Measurements from ENCODE around the gene SPATA3.
A peak's percentile ranks its signal among the peaks of the same experiment; 100 is the strongest.

SPATA3 gene

DNA sequence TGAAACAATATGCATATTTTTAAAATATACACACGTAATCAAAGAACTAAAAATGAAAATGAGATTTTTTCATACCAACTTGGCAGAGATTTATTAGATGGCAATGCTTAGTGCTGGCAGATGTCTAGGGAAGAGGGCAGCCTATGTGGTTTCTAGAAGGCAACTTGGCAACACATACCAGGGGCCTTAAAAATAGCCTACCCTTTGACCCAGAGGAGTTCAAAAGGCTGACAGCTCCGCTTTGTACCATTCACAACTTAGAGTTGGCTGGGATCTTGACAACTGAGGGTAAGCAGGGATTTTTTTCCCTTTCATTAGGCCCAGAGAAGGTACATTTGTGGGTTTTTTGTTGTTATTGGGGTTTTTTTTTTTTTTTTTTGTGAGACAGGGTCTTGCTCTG, 44.5 kb upstream of the SPATA3 start:
- DNase-seq (ENCODE audit: low read depth): no peak
- TF ChIP-seq, protein P1, sequence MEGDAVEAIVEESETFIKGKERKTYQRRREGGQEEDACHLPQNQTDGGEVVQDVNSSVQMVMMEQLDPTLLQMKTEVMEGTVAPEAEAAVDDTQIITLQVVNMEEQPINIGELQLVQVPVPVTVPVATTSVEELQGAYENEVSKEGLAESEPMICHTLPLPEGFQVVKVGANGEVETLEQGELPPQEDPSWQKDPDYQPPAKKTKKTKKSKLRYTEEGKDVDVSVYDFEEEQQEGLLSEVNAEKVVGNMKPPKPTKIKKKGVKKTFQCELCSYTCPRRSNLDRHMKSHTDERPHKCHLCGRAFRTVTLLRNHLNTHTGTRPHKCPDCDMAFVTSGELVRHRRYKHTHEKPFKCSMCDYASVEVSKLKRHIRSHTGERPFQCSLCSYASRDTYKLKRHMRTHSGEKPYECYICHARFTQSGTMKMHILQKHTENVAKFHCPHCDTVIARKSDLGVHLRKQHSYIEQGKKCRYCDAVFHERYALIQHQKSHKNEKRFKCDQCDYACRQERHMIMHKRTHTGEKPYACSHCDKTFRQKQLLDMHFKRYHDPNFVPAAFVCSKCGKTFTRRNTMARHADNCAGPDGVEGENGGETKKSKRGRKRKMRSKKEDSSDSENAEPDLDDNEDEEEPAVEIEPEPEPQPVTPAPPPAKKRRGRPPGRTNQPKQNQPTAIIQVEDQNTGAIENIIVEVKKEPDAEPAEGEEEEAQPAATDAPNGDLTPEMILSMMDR (IDR thresholded peaks at IDR 0.05; ENCODE audit: low read depth, low read length, missing control alignments): no peak
- no peak overlapping the region for H3K4me3 ChIP-seq (ENCODE audit: low read depth, low read length)

DNA sequence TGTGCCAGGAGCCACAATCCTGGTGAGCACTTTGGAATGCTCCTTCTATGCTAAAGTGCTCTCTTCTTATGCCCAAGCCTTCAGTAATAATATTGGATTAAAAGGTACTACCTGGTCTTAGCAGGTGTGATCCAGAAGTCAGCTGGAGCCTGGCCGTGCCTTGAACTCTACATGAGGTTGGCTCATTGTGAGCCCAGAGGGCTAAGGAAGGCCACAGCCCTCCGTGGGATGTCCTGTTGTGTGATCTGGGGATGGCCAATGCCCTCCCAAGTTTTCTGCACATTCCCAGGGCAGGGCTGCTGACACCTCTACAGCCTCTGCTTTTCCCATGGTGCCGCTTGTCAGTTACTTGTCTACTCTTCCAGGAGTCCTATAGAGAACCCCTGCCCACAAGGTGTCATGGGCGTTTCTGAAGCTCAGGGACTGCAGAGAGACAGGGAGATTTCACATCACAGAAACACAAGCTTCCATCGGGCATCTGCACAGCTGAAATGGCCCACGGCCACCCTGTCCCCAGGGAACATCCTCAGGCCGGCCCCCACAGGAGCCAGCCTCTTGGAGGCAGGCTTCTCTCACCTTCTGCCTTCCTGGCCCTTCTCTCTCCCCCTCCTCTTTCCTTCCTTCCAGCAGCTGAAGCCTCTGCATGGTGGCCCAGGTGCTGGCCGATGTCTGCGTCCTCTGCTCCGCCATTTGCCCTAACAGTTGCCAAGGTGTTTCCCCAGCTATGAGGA, 43.5 kb upstream of the SPATA3 start:
- TF ChIP-seq, protein P1 (IDR thresholded peaks at IDR 0.05; ENCODE audit: low read depth, low read length, missing control alignments): no peak
- no peak overlapping the region for H3K4me3 ChIP-seq (ENCODE audit: low read depth, low read length)
- DNase-seq (ENCODE audit: low read depth): no peak

DNA sequence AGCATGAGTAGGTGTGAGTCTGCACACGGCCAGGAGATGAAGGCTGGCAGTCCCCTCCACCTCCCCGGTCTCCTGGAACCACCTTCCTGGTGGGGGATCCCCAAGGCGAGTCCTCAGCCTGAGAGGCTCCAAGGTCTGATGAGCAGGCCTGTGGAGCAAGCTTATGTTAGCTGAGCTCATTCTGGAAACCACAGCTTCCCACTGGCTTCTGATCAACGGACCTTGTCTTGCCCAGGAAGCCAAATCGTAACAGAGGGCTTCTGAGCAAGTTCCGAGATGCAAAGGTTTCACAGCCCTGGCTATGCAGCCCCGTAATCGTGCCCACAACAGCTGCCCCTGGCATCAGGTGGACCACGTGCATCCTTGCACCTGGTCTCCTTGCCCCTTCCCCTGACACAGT, 42.1 kb upstream of the SPATA3 start:
- H3K4me3 ChIP-seq (ENCODE audit: low read depth, low read length): no peak overlapping the region
- no peak for DNase-seq (ENCODE audit: low read depth)
- TF ChIP-seq, protein P1 (IDR thresholded peaks at IDR 0.05; ENCODE audit: low read depth, low read length, missing control alignments): no peak

DNA sequence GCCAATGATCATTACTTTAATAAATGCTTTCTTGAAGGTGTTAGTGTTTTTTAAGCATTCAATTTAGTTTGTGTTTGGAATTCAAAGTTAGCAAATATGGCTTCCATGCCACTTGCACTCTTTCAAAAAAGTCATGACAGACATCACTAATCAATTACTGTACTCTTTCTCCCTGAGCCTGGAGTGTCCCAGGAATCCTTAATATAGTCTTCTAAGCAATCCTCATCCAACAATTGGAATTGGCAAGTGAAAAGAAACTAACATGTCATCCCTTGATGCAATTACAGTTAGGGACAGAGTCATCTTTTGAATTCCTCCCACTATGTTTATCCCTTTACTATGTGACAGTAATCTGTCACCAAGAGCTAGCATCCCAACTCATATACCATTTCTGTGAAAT, 41.2 kb upstream of the SPATA3 start:
- TF ChIP-seq, protein P1 (IDR thresholded peaks at IDR 0.05; ENCODE audit: low read depth, low read length, missing control alignments): no peak
- no peak for DNase-seq (ENCODE audit: low read depth)
- H3K4me3 ChIP-seq (ENCODE audit: low read depth, low read length): no peak overlapping the region

DNA sequence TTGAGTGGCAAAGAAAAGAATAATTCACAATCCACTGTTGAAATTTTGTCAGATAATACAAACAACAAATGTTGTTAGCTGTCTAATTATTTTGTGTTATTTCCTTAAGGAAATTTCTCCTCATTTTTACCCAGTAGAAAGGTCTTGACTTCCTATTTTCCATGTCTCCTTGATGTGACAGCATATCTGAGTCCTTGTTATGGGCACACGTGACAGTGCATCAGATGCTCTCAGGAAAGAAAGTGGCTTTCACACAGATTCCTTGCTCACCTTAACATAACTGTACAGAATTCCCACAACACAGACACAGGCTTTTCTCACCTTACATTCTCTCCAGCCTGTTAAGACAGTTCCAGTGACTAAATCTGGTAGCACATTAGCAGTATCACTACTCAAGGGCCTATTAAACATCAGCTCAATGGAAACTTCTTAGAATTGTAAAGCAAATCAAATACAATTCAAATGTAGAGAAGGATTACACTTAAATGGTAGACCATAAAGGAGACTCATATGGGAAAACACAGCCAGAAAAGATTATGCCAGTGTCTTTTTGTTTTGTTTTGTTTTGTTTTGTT, 40.7 kb upstream of the SPATA3 start:
- no peak overlapping the region for H3K4me3 ChIP-seq (ENCODE audit: low read depth, low read length)
- DNase-seq (ENCODE audit: low read depth): no peak

DNA sequence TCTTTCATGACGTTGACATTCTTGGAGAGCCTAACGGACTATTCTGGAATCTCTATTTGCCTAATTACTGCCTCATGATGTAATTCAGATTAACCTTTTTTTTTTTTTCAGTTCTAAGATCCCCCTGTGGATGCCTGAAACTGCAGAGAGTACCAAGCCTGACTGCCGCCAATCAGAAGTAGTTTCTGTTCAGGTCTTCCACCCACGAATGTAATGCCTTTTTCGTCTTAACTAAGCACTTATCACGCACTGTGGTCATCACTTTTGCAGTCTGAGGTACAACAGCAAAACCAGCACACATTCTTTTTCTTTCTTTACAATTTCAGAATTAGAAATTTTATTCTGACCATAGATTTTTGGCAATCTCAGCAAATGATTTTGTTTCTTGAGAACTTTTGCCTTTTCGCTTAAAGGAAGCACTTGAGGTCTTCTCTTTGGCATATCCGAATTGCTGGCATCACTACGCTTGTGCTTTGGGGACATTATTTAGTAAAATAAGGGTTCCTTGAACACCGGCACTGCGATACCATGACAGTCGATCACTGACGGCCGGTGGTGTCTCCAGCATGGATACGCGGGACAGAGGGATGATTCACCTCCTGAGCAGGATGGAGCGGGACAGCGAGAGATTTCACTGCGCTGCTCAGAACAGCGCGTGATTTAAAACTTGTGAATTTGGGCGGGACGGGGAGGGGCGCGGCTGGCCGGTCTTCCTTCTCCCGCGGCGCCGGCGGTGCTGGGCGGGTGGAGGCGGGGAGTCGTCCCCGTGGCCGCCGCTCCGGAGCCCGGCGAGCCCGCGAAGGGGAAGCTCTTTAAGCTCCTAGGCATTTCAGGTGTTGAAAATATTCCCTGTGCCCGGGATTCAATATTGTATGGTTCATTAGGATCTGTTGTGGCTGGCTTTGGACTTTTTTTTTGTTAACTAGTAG, 38.8 kb upstream of the SPATA3 start:
- peak overlapping the region; percentile 70 for H3K4me3 ChIP-seq (ENCODE audit: low read depth, low read length)
- TF ChIP-seq, protein P1 (IDR thresholded peaks at IDR 0.05; ENCODE audit: low read depth, low read length, missing control alignments): no peak

More for the DNA sequence above, 40.7 kb upstream of the SPATA3 start:
- TF ChIP-seq, protein P1 (IDR thresholded peaks at IDR 0.05; ENCODE audit: low read depth, low read length, missing control alignments): no peak

More for the DNA sequence above, 38.8 kb upstream of the SPATA3 start:
- peak; percentile 93 for DNase-seq (ENCODE audit: low read depth)
